ACHN (cell line): Measurements from ENCODE around the gene BICDL1.
A peak's percentile ranks its signal among the peaks of the same experiment; 100 is the strongest.
"Not testable (repeated sequence)": the region's sequence is repeated elsewhere in the genome, so short reads cannot be mapped to it uniquely, and the experiment has no call there.

Experiments
- DNase-seq: peaks from one replicate; pipeline ENCODE4 v3.0.0-alpha.2; 2015
- in situ Hi-C: cut with HindIII; loops from 2 replicates; pipeline ENCODE4 v1.10.0; 2017; ENCODE audit warnings: low sequenced_read_pairs, low pct_ligation_motif_present, low pct_unique_long_range_greater_than_20kb

Gene BICDL1

DNA sequence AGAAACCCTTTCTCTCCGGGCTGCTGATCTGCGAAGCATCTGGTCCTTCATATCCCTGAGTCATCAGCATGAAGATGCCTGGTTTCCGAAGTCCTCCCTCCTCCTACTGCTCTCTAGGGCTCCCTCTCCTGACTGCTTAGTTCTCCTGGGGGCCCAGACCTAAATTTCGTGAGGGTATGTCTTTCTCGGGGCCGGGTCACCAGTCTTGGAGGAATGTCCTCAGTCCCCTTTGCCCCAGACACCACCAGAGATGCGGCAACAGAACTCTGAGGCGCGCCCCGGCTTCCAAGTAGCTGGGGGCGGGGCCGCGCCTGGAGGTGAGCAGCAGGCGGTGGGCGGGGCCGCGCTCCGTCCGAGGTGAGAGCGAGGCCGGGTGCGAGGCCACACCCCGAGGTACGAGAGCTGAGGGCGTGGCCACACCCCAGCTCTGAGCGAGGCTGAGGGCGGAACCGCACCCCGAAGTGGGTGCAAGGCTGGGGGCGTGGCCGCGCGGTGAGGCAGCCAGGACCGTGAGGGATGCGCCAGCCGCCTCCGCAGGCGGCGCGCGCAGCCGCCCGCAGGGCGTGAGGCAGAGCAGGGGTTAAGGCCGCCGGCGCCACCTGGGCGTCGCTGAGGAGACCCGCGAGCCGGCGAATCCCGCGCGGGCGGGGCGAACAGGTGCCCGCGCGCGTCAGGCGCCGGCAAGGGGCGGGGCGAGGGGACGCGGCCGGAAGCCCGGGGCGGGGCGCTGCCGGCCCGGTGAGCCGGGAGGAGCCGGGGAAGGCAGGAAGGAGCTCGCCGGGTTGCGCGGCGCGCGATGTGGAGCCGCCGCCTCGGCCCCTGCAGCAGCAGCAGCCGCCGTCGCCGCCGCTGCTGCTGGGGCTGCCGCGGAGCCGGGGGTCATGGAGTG, at the start of gene BICDL1:
TSS of gene BICDL1 (plus strand) at position 765 of the 889 bp plus-strand sequence. CDS start 633 bp downstream, outside the sequence.
- DNase-seq: peak; percentile 99
- in situ Hi-C loops: no loop called here

DNA sequence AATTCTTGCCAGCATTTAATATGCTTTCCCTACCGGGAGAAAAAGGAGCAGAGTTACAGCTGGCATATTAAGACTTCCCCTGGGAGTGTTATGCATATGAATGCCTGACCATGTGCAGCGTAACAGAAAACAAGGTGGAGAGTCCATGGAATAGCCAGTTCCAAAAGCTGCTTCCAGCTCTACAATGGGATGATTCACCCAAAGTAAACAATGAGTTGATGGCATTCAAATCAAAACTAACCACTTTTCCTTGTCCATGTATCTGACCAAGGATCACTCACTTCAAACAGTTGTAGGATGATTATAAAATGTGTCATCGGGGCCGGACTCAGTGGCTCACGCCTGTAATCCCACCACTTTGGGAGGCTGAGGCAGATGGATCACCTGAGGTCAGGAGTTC, 48.1 kb upstream of the BICDL1 start:
- peak; percentile 90 for DNase-seq
- in situ Hi-C loops: no loop called here

GRCh38 chr12:119942386-119942785, 46.6 kb upstream of the BICDL1 start:
- in situ Hi-C loops: no loop called here
- DNase-seq: no peak

GRCh38 chr12:119946213-119946612, 42.8 kb upstream of the BICDL1 start:
- in situ Hi-C loops: no loop called here
- no peak for DNase-seq

DNA sequence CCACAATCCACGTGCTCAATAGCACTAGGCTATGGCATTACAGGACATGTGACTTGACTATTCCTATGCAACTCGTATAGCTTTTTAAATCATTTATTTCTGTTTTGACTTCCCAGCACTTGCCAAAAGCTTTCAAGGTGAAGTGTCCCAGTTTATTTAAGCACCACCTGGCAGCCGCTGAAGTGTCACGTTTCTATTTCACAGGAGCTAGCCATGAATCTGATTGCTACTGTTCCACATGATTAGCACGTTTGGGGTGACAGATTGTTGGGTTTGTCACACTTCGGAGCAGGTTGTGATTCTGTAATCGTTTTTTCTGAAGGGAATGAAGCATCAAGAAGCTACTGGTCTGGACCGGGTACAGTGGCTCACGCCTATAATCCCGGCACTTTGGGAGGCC, 39.9 kb upstream of the BICDL1 start:
- in situ Hi-C loops: no loop called here
- DNase-seq: no peak

DNA sequence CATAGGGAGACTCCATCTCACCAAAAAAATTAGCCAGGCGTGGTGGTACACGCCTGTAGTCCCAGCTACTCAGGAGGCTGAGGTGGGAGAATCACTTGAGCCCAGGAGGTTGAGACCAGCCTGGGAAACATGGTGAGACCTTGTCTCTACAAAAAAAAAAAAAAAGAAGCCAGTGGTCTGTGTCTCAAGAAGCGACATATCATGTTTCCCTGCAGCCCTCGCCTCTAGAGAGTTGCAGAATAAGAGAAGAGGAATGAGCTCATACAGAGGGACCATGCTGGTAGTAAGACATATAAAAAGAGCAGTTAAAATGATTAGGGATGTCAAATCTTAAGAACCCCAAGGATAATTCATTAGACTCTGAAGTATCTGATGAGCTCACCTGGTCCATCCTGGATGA, 39.4 kb upstream of the BICDL1 start:
- in situ Hi-C loops: no loop called here
- DNase-seq: no peak

- DNase-seq: no peak
Observed at GRCh38 chr12:119956047-119956446, 33.0 kb upstream of the BICDL1 start.

DNA sequence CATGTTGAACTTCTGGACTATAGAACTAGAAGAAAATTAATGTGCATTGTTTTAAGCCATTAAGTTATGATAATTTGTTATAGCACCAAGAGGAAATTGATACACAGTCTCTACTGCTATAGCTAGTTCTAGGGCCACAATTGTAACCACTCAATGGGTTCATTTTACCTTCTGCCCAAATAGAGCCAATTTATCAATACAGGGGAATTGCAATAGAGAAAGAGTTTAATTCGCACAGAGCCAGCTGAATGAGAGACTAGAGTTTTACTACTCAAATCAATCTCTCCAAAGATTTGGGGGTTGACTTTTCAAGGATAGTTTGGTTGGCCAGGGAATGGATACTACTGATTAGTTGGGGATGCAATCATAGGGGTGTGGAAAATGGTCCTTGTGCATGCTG, 31.9 kb upstream of the BICDL1 start:
- no peak for DNase-seq
- in situ Hi-C loops: no loop called here

More at GRCh38 chr12:119956047-119956446, 33.0 kb upstream of the BICDL1 start:
- in situ Hi-C loops: no loop called here

GRCh38 chr12:119959435-119959834, 29.6 kb upstream of the BICDL1 start:
- no peak for DNase-seq
- in situ Hi-C loops: no loop called here

- no peak for DNase-seq
- in situ Hi-C loops: no loop called here
Observed at GRCh38 chr12:119964123-119964522, 24.9 kb upstream of the BICDL1 start.

DNA sequence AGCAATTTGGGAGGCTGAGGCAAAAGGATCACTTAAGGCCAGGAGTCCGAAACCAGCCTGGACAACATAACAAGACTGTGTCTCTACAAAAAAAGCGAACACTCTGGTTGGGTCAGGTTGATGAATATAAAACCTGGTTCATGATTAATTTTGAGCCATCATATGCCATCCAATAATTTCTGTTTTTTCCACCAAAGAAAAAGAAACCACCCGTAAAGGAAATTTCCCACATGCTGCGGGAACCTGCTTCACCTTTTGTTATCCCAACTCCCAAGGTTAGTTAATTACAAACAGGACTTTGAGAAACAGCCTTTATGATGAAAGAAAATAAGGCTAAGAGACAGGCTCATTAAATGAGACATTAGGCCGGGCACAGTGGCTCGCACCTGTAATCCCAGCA, 24.1 kb upstream of the BICDL1 start:
- no peak for DNase-seq
- in situ Hi-C loops: no loop called here

DNA sequence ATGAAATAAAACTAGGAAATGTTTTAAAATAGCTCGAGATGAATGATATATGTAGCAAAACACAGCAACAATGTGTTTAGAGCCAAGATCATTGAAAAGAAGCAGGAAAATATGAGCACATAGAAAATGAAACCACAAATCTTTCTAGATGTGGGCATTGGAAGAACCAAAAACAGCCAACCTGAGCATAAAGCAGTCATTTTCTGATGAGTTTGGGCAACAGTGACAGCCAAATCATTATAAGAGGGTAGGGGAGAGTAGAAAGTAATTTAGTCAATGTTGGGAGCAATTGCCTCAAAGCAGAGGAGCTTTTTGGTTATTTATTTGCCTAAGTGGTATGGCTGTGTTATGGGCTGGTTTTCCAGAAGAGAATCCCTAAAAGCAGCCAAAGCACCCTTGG, 8.8 kb upstream of the BICDL1 start:
- DNase-seq: no peak
- in situ Hi-C loops: no loop called here

DNA sequence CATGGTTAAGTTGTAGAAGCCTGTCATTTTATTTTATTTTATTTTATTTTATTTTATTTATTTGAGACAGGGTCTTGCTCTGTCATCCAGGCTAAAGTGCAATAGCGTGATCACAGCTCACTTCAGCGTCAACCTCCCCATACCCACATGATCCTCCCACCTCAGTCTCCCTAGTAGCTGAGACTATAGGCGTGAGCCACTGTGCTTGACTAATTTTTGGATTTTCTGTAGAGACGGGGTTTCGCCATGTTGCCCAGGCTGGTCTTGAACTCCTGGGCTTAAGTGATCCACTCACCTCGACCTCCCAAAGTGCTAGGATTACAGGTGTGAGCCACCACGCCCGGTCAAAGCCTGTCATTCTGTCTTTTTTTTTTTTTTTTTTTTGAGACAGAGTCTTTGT, 8.3 kb upstream of the BICDL1 start:
- DNase-seq, in situ Hi-C loops: not testable (repeated sequence)

DNA sequence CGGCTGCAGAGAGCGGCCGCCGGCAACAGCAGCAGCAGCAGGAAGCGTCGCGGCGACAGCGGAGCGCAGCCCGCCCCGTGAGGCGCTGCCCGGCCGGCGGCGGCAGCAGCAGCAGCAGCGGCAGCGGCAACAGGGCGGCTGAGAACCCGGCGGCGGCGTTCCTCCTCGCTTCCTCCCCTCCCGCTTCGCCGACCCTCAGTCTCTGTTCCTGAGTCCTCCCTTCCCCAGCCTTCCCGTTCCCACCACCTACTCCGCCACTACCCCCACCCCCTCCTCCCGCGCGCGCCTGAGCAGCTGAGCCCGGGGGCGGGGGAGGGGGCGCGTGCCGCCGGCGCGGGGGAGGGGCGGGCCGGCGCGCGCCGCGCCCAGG, 310 bp downstream of the BICDL1 start:
- in situ Hi-C loops: no loop called here
- no peak for DNase-seq

GRCh38 chr12:119989731-119990381, 820 bp downstream of the BICDL1 start:
- in situ Hi-C loops: no loop called here
- peak; percentile 91 for DNase-seq

GRCh38 chr12:119990382-119990874, 1.4 kb downstream of the BICDL1 start:
- in situ Hi-C loops: no loop called here

DNA sequence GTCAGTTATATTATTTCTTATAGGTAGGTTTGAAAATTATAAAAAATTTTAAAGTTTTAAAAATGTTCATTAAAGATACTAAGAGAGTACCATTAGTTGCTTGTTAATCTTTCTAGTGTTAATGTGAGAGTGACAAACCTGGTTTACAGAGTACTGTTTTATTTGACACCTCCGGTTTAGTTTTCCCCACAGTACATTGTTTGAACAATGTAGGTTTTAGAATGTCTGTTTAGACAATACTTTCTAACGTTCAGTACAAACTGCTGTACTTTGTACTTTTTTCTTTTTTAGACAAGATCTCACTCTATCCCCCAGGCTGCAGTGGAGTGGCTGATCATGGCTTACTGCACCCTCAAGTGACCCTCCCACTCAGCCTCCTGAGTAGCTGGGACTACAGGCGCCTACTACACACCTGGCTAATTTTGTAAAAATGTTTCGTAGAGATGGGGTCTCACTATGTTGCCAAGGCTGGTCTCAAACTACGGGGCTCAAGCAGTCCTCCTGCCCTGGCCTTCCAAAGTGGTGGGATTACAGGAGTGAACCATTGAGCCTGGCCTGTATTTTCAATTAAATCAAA, 3.2 kb downstream of the BICDL1 start:
- in situ Hi-C loops: no loop called here
- no peak for DNase-seq

More at GRCh38 chr12:119990382-119990874, 1.4 kb downstream of the BICDL1 start:
- peak; percentile 65 for DNase-seq

DNA sequence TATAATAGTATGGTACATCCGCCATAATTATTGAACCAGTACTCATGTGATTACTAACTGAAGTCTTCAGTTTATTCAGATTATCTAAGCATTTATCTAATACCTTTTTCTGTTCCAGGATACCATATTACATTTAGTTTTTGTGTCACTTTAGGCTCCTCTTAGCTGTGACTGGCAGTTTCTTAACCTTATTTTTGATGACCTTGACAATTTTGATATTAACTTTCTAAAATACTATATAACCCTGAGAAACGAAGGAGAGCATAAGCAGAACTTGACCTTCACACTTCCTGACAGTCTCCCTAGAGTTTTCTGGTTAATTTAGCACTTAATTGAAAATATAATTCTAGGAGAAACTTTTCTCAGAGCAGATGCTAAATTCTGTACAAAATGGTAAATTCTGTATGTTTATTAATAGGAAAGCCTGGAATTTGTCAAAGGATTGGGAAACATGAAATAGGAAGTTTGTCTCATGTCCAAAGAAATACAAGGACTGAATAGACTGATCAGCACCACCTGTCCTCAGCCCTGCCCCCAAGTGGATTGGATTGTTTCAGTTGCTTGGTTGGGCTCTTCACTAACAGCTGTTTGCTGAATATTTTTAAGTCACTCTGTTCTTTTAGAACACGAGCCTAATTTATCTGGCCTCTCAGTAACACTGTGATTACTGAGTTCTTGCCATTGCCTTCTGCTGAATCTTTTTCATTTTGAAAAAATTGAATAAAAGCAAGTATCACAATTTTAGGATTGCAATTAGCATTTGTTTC, 6.0 kb downstream of the BICDL1 start:
- in situ Hi-C loops: no loop called here
- no peak for DNase-seq

DNA sequence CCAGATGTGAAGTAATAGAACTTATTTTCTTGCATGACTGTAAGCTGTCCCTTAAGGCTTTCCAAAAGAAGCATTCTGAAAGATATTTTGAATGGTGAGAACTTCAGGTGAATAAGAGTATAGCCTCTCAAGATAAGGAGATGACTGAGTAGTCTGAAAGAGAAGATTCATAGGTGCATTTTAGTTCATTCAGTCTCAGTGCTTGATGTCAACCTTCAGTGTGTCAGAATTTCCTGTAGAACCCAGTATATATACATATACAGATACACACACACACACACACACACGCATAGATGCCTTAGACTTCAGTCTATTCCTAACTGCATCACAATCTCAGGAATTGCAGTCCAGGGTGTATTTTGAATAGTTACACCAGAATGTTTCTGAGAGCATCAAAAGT, 7.4 kb downstream of the BICDL1 start:
- in situ Hi-C loops: no loop called here
- no peak for DNase-seq
